ENCODE results near the gene HIVEP1.

The HIVEP1 gene

GRCh38 chr6:12126051-12126450, 113.9 kb downstream of the HIVEP1 start:
- no peak for ATAC-seq
- TF ChIP-seq ZFP3 (CRISPR knock-in tag; IDR thresholded peaks at IDR 0.05) = no peak
- TF ChIP-seq ESRRG (CRISPR knock-in tag; IDR thresholded peaks at IDR 0.05) = no peak
- no peak for TF ChIP-seq CSDC2 (CRISPR knock-in tag; IDR thresholded peaks at IDR 0.05)
- TF ChIP-seq PATZ1 (CRISPR knock-in tag; IDR thresholded peaks at IDR 0.05; ENCODE audit: borderline replicate concordance) = no peak
- no peak for TF ChIP-seq ZC3H10 (CRISPR knock-in tag; IDR thresholded peaks at IDR 0.05)
- no peak for TF ChIP-seq CSRNP3 (CRISPR knock-in tag; IDR thresholded peaks at IDR 0.05)
- TF ChIP-seq TOX (CRISPR knock-in tag; IDR thresholded peaks at IDR 0.05; ENCODE audit: borderline replicate concordance) = no peak
- TF ChIP-seq GLIS3 (CRISPR knock-in tag; IDR thresholded peaks at IDR 0.05) = no peak
- TF ChIP-seq SNAI2 (CRISPR knock-in tag; IDR thresholded peaks at IDR 0.05) = no peak
- no peak for TF ChIP-seq PPARA (CRISPR knock-in tag; IDR thresholded peaks at IDR 0.05; ENCODE audit: borderline replicate concordance)
- no peak for TF ChIP-seq ARNTL (CRISPR knock-in tag; IDR thresholded peaks at IDR 0.05; ENCODE audit: borderline replicate concordance, low read depth)

- TF ChIP-seq ZFP3 (CRISPR knock-in tag; IDR thresholded peaks at IDR 0.05) = peak; percentile 52; the same call in 1 of the 2 replicates
- no peak for TF ChIP-seq TOX (CRISPR knock-in tag; IDR thresholded peaks at IDR 0.05; ENCODE audit: borderline replicate concordance)
- TF ChIP-seq RARB (CRISPR knock-in tag; IDR thresholded peaks at IDR 0.05) = no peak
- no peak for TF ChIP-seq ZC3H10 (CRISPR knock-in tag; IDR thresholded peaks at IDR 0.05)
- TF ChIP-seq ISL1 (CRISPR knock-in tag; IDR thresholded peaks at IDR 0.05) = peak; percentile 86
- TF ChIP-seq BACH2 (CRISPR knock-in tag; IDR thresholded peaks at IDR 0.05; ENCODE audit: borderline replicate concordance) = no peak
- peak; percentile 78; the same call in 1 of the 2 replicates for TF ChIP-seq SNAI2 (CRISPR knock-in tag; IDR thresholded peaks at IDR 0.05)
- TF ChIP-seq GLIS3 (CRISPR knock-in tag; IDR thresholded peaks at IDR 0.05) = no peak
- peak; percentile 66 for TF ChIP-seq CREB5 (CRISPR knock-in tag; IDR thresholded peaks at IDR 0.05; ENCODE audit: low read depth)
- no peak for TF ChIP-seq ZFP30 (CRISPR knock-in tag; IDR thresholded peaks at IDR 0.05)
- no peak for TF ChIP-seq ZNF565 (CRISPR knock-in tag; conservative IDR thresholded peaks at IDR 0.05; ENCODE audit: low read depth)
- ATAC-seq = no peak
Observed at GRCh38 chr6:12129523-12129922, 117.4 kb downstream of the HIVEP1 start.

GRCh38 chr6:12132351-12133222, 120.5 kb downstream of the HIVEP1 start:
- ATAC-seq = peak; percentile 81
- TF ChIP-seq PPARA (CRISPR knock-in tag; IDR thresholded peaks at IDR 0.05; ENCODE audit: borderline replicate concordance) = no peak
- TF ChIP-seq ISL1 (CRISPR knock-in tag; IDR thresholded peaks at IDR 0.05) = peak; percentile 51

- TF ChIP-seq PATZ1 (CRISPR knock-in tag; IDR thresholded peaks at IDR 0.05; ENCODE audit: borderline replicate concordance) = no peak
- no peak for TF ChIP-seq TOX (CRISPR knock-in tag; IDR thresholded peaks at IDR 0.05; ENCODE audit: borderline replicate concordance)
- TF ChIP-seq ZNF8 (CRISPR knock-in tag; IDR thresholded peaks at IDR 0.05) = no peak
- TF ChIP-seq BACH2 (CRISPR knock-in tag; IDR thresholded peaks at IDR 0.05; ENCODE audit: borderline replicate concordance) = no peak
- TF ChIP-seq ESRRG (CRISPR knock-in tag; IDR thresholded peaks at IDR 0.05) = no peak
- no peak for TF ChIP-seq TCF4 (CRISPR knock-in tag; IDR thresholded peaks at IDR 0.05; ENCODE audit: borderline replicate concordance)
- no peak for ATAC-seq
Observed at GRCh38 chr6:12134581-12134980, 122.5 kb downstream of the HIVEP1 start.
